Measurements from ENCODE around the gene MYOD1.

MYOD1 gene

DNA sequence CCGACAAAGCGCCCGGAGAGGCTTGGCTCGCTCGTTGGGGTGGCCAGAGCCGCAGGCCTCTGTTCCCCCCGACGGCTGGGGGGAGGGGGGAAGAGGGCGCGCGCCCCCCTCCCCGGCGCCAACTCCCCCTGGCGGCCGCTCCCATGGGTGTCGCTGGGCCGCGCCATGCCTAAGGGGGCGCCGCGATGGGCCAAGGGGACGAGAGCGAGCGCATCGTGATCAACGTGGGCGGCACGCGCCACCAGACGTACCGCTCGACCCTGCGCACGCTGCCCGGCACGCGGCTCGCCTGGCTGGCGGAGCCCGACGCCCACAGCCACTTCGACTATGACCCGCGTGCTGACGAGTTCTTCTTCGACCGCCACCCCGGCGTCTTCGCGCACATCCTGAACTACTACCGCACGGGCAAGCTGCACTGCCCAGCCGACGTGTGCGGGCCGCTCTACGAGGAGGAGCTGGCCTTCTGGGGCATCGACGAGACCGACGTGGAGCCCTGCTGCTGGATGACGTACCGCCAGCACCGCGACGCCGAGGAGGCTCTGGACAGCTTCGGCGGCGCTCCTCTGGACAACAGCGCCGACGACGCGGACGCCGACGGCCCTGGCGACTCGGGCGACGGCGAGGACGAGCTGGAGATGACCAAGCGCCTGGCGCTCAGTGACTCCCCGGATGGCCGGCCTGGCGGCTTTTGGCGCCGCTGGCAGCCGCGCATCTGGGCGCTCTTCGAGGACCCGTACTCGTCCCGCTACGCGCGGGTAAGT, 16.6 kb downstream of the MYOD1 start:
- DNase-seq = no peak

DNA sequence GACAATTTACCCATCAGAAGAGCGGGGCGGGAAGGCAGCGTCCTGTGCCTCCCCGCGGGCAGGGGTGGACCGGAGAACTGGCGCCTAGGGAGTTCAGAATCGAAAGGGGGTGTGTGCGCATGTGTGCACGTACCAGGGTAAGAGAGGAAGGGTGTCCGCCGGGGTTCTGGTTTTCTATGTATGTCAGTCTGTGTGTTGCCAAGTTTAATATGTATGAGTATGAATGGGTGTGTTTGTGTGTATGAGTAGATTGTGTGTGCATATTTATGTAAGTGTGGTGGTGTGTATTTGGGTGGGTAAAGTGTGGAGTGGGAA, 17.2 kb downstream of the MYOD1 start:
- DNase-seq = no peak

DNA sequence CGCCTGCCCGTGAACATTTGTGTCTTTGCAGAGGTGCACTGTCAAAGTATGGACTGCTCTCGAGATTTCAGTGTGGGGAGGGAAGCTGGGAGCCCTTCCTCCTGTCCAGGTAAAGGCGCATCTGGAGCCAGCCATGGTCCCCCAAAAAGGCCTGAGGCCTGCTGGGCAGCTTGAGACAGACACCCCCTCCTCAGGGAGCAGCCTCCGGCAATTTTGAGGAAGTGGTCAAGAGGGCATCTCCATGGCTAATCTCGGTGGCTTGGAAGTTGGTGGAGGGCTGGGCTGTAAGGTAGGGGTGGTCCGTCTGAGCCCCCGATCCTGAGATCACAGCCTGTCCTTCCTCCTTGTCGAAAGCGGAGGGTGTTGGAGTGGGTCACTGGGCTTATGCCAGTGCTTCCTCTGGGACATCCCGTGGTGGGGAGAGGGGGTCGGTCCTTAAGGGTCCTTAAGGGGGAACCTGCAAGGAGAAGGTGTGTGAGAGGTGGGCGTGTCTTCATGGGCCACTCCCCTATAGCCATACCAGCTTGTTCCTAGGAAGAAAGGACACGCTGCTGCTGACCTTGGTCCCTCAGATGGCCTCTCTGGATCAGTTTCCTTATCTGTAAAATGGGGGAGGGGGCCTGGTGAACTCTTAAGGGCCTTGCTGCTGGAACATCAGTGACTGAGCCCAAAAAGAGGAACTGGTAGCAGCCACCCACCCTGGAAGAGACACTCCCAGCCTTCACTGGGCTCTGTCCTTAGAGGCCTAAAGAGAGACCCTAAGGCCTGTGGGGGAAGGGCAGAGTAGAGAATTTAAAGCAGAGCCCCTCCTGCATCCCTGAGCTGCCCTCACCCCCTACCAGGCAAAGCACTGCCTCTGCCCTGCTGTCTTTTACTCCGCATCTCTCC, 17.8 kb downstream of the MYOD1 start:
- no peak for DNase-seq

DNA sequence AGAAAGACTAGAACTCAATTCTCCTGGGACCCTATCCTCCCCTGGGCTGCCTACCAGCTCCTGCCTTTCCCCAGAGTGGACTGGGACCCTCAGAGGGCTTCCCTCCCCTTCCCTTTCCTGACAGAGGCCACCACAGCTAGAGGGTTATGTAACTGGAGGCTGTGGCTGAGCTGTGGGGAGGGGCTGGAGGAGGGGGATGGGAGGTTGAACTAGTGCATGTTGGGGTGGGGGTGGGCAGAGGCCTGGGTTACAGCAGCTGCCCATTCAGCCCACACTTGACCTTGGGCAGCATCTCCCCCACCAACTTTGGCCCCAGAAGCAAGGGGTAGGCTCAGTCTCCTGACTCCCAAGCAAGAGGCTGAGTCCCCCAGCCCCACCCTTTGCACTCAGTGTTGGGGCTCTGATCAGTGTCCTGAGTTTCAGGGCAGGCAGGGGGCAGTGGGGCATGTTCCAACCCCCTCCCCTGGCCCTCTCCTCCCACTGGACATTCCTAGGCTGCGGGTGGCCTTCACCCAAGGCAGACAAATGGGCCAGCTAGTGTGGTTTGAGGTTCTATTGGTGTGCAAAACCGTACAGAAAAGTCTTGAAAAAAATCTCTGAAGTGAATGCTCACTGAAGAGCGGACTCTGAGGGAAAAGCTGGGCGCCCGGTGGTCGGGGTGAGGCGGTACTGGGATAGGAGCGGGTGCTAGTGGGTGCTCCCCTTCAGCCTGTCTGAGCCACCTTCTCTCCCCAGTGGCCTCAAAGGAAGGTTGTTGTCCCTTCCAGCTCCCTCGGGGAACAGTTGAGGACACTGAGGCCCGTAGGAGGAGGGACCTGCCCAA, 19.0 kb downstream of the MYOD1 start:
- no peak for DNase-seq

DNA sequence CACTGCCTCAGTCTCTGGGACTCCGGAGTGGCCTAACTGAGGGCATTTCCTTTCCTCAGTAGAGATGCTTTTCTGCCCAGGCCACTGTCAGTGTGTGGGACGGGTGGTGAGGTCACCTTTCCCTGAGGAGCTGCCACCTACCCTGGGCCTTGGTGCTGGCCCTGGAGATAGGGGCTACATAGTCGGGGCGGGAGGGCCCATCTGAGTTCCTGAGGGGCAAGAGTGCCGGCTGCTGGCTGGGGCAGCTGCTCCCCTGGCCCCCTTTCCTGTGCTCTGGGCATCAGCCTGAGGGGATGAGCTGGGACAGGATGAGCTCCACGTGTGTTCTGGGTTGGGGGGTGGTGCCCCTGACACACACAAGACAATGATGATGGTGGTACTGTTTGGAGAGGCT, 20.6 kb downstream of the MYOD1 start:
- no peak for DNase-seq

DNA sequence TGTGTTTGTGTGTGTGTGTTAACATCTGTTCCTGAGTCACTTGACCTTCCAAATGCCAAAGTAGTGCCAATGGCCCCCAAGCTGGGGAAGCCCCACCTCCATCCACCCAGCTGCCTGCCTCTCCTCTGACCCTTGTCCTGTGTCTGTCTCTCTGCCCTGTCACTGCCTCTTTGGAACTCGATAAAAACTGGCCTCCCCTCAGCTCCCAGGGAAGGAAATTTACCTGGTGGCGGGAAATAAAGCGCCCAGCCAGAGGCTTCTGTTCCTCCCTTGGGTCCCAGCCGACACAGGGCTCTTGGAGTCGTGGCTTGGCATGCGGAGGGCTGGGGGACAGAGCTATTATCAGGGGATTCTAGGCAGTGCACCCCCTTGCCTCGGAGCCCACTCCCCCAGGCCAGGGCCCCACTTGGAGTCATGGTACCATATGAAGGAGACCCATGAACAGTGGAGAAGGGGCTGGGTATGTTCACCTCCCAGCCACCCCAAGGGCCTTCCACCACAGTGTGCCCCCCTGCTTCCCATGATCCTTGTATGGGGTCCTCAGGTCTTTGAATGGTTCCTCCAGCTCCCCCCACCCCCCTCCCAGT, 21.4 kb downstream of the MYOD1 start:
- DNase-seq = no peak

DNA sequence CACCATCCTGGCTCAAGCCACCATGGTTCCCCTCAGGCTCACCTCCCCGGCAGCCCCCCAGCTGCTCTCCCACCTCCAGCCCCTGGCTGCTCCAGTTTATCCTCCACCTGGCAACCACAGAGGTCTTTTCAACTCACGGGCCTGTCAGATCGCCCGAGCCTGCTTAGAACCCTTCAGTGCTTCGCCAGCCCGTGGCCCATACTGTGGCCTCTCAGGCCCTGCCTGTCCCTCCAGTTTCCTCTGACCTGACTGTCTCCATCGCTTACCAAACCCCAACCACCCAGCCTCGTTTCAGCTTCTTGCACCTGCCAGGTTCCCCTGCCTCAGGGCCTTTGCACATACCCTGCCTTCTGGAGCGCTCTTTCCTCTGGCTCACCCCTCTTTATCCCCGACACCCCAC, 22.1 kb downstream of the MYOD1 start:
- DNase-seq = no peak

DNA sequence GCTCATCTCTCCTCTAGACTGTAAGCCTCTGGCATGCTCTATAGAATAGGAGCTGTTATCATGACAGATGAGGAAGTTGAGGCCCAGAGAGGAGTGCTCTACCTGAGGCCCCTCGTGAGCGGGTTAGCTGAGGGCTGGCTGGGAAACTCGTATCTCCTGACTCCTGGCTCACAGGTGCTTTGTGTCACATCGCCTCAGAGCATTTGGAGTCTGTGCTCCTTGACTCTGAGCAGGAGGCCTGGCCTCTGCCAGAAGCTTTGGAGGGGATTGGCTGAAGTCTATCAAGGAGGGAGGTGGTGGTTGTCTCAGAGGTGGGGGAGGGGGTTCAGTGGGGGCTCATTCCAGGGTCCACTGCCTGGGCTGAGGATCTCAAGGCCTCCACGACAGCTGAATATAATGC, 22.6 kb downstream of the MYOD1 start:
- DNase-seq = no peak

DNA sequence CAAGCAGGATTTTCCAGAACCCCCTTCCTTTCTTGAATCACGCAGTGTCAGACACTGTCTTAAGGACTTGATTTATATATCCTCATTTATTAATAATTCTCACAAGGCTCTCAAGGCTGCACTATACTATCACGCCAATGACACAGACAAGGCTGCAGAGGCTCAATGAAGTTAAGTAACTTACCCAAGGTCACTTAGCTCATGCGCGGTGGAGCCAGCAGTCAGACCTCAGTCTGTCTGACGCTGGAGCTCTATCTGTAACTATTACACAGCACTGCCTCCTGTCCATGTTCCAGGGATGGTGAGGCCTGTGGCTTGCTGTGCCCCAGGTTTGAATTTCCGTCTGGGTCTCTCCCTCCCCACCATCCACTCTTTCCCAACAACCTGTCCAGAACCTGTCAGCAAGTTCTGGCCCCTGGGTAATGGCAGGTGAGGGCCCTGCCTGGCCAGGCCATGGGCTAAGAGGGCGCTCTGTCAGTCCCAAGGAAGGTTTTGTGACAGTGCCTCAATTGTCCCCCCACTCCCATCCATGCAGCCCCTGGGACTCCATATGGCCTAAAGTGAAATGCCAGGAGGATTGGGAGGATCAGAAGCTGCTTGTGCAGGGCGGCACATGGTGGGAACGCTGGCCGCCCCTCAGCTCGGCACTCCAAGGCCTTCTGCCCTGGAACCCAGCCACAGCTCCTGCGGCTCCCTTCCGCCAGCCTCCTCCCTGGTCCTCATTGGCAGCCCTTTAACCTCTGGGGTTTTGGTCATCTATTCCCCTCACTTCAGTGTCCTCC, 23.8 kb downstream of the MYOD1 start:
- DNase-seq = no peak

DNA sequence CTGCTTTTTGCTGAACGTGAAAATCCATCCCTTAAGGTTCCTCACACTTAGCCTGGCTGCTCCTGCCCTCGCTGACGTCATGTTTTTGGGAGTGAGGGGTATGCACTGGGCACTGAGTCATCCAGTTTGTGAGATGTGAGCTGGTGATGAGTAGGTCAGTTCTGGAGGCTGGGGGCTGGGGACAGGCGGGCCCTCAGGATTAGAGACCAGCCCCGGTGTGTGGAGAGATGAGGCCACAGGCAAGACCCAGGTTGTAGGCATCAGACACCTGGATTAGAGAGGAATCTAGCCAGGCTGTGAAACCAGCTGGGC, 24.4 kb downstream of the MYOD1 start:
- peak; percentile 58 for DNase-seq

DNA sequence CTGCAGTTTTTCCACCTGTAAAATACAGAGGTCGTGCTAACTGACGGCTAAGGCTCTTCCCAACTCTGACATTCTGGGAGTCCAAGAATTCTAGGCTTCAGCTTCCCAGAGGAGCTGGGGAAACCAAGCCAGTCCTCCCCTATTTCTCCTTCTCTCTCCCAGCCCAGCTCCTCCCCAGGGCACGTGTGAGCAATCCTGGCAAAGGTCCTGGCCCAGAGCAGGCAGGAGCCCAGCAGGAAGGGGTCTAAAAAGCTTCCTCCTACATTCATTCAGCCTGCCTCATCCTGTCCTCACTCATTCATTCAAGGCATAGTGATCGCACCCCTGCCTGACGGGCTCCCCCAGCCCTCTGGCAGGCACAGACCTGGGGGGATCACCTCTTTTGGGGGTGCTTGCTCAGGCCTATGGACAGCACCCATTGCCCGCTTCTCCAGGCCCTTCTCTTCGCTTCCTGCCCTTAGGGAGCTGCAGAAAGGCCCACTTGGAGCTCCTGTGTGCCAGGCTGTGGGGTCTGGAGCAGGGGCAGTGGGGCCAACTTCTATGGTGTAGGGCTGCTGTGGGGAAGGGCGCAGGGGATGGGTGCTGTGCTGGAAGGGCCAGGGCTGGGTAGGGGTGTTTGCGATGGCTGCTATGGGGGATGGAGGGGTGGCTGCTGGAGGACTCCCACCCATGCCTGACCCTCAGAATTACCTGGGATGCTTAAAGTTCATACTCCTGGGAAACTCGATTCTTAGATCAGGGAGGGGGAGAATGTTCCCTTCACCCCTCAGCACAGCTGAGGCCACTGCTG, 25.0 kb downstream of the MYOD1 start:
- peak; percentile 66 for DNase-seq

DNA sequence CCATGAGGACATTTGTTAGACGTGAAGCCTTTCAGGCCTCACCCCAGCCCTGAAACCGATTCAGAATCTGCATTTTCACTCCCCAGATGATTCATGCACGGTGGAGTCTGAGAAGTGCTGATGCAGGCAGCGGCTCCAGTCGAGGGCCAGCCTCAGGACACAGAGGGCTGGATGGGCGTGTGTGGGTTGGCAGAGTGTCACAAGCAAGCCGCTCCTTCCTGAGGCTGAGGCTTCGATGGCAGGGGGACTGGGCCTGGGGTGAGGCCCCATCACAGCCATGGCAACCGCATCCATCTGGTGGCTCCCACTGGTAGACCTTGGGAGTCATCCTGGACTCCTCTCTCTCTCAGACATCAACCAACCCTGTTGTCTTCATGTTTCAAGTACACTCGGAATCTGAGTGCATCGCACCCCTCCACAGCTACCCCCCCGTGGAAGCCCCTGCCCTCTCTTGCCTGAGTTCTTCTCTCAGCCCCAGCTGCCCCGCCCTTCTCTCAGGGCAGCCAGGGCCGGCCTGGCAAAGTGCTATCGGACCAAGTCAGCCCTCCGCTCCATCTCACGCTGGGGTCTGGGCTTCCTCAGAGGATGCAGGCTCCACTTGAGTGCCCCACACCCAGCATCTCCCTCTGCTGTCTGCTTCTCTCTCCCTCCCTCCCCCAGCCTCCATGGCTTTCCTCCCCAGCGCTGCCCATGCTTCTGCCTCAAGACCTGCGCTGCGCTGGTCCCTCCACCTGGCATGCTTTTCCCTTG, 25.8 kb downstream of the MYOD1 start:
- no peak for DNase-seq

DNA sequence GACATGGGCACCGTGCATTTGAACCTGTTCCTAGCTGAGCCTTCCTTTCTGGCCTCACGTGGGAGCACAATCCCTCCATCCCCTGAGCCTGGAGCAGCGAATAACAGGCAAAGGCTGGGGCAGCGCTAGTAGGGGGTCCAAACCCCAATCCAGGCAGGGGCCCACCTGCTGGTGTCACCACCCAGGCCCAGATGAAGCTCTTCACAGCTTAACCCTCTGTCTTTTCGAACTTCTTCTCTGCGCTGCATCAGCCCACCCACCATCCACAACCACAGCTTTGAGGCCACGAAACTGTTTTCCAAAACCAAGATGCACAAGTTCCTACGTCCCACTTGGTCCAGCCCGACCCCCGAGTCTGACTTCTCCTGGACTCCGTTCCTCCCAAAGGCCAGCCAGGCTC, 26.7 kb downstream of the MYOD1 start:
- DNase-seq = no peak

DNA sequence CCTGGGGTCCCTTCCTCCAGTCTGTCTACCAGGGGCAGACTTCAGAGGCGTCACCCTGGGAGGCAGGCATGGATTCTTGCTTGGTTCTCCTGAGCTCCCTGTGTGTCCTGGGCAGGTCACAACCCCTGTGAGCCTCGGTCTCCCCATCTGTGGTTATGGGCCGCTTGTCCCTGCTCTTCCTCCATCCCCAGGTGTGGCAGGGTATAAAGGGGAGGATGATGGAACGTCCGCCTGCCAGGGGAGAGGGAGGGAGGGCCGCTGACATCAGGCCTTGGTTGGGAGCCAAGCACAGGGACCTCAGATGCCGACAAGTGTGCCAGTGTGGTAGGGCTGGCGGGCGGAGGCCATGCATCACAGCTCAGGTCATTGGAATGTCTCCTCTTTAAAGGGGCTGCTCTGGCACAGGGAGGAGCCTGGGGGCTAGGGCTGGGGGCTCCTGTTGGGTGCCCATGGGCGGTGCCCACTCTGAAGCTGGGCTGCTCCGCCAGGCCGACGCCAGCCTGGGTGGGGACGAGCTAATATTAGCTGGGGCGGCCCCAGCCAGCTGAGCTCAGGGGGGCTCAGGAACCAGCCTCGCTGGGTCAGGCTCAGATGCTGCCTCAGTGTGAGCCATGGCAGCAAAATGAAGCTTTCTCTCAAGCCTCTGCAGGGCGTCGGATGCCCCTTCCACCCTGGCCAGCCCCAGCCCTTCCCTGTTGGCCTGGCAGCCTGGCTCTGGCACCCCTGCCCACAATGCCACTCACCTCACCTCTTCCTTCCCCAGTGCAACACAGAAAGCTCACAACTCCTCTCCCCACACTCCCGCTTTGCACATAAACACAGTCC, 28.0 kb downstream of the MYOD1 start:
- DNase-seq = no peak

DNA sequence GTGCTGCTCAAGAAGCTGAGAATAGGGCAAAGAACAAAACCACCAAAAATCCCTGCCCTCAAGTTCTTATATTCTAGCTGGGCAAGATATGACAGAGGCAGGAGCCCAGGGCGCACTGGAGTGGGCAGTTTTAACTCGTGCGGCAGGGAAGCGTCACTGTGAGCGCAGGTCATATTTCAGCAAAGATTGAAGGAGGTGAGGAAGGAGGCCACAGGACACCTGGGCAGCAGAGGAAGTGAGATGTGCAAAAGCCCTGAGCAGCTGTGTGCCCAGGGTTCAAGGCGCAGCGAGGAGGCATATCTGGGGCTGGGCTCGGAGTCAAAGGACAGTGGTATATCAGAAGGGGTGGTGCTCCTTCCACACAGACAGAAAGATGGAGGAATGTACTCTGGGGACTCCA, 28.7 kb downstream of the MYOD1 start:
- DNase-seq = no peak

DNA sequence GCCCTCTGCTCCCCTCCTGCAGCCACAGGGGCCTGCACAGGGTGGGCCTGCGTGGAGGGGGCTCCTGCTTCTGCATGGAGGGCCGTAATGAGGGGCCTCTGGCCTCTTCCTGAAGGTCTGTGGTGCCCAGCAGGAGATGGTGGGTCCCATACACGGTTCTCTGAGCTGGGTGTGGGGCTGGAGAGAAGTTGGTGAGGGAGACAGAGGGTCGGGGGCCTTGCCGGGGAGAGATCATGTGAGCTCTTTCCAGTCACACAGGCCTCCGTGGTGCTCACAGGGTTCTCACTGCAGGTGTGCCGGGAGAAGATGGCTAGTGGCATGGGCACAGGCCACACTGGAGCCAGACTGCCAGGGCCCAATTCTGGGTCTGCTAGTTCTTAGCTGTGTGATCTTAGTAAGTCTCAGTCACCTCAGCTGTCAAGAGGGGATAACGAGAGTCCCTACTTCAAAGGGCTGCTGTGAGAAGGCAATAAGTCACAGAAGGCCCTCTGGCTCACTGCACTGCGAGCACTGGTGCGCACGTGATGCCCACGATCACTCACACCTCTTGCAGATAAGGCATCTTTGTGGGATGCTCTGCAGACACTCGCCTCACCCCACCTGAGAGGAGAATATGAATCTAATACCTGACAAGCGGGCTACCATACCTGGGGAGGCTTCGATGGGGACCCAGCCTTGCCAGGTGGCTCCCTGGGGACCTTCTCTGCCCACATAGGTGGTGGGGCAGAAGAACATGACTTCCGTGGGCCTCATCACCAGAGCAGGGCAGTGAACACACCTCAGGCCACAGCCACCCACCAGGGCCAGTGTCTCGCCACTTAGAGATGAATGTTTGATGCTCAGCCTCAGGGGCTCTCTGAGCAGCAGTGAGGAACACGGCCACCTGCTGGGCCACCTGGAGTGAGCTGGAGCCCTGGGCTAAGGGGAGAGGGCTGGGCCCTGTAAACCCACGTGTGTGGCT, 29.7 kb downstream of the MYOD1 start:
- no peak for DNase-seq

DNA sequence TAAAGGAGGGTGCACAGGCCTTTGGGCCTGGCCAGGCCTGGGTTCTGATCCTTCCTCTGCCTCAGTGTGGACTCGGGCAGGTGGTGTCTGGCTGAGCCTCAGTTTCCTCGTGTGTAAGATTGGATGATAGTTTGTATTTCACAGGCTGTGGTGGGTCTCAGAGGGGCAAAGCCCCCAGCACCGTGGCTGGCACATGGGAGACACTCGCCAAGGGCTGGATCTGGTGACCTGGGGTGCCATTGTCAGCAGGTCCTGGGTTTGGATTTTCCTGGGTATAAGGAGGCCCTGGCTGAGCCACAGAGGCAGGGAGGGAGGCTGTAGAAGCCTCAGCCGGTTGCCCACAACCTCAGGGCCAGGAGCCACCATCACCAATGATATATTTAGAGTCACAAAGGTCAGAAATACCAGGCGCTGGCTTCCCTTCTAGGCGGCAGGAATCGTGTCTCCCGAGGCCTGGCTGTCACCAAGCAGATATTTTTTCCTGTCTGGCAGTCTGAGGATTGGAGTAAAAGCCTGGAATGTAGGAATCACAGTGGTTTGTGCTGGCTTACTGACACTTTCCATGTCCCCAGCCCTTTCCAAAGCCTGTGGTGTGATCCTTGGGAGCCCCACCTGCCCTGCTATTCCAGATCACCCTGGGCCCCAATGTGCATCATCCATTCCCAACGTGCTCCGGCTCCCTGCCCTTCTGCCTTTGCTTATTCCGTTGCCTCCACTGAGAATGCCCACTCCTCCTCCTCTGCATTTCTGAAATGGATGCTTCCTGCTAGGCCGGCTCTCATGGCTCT, 30.8 kb downstream of the MYOD1 start:
- no peak for DNase-seq

DNA sequence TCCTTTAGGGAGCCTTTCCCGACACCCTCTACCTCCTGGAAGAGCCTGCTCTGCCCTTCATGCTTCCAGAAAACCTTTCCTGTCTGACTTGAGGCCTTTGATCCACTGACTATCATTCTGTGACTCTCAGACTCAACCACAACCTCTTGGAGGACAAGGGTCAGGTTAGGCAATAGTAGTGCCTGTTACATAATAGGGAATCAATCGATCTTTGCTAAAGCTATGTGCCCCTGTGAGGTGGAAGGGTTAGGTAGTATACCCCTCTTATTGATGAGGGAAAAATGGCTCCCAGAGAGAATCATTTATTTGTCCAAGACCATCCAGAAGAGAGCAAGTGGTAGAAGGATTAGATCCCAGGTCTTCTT, 31.4 kb downstream of the MYOD1 start:
- no peak for DNase-seq
